ENCODE results near the gene SHC1.

Gene SHC1

GRCh38 chr1:154970631-154971340 is at the start of gene SHC1:
Gene SHC1 (minus strand): TSS chr1:154970747. CDS start chr1:154970526, 221 bp downstream.
- no peak for DNase-seq

GRCh38 chr1:155019377-155020245 is 49.1 kb upstream of the SHC1 start:
- DNase-seq: no peak

GRCh38 chr1:155018617-155019348 is 48.2 kb upstream of the SHC1 start:
- no peak for DNase-seq

- DNase-seq: no peak
These were observed 47.4 kb upstream of the SHC1 start for GRCh38 chr1:155017946-155018316.

GRCh38 chr1:155017041-155017945 is 46.7 kb upstream of the SHC1 start:
- DNase-seq: no peak

GRCh38 chr1:155016231-155016831 is 45.8 kb upstream of the SHC1 start:
- no peak for DNase-seq

GRCh38 chr1:155015527-155016230 is 45.1 kb upstream of the SHC1 start:
- no peak for DNase-seq

- DNase-seq: no peak
These were observed 44.4 kb upstream of the SHC1 start for GRCh38 chr1:155014709-155015508.

- DNase-seq: no peak
These were observed 43.1 kb upstream of the SHC1 start for GRCh38 chr1:155013632-155014031.

- DNase-seq: no peak
These were observed 42.4 kb upstream of the SHC1 start for GRCh38 chr1:155012776-155013602.

- DNase-seq: peak; percentile 96
These were observed 41.5 kb upstream of the SHC1 start for GRCh38 chr1:155012026-155012546.

GRCh38 chr1:155011437-155012025 is 41.0 kb upstream of the SHC1 start:
- DNase-seq: no peak

GRCh38 chr1:155011004-155011416 is 40.5 kb upstream of the SHC1 start:
- no peak for DNase-seq

GRCh38 chr1:155010211-155010918 is 39.8 kb upstream of the SHC1 start:
- no peak for DNase-seq

- no peak for DNase-seq
These were observed 39.2 kb upstream of the SHC1 start for GRCh38 chr1:155009742-155010141.

- no peak for DNase-seq
These were observed 38.7 kb upstream of the SHC1 start for GRCh38 chr1:155009221-155009711.

- DNase-seq: no peak
These were observed 37.7 kb upstream of the SHC1 start for GRCh38 chr1:155008015-155008941.
